CD14-positive monocyte (primary cell): ENCODE data around the gene SLC25A15. TPM values are rescaled to one million over a fixed set of nuclear protein-coding genes. Genes with fewer than 3 reads are reported as not detected.
"Not testable (repeated sequence)": the region's sequence is repeated elsewhere in the genome, so short reads cannot be mapped to it uniquely, and the experiment has no call there.

Experiments used
- DNase-seq, 3 donors: peaks; one replicate each; pipeline ENCODE4 v3.0.0-alpha.2; 2011 to 2022
- H2AFZ ChIP-seq: 2 replicates; pipeline ENCODE4 v1.6.0; 2012; ENCODE audit warnings: mild to moderate bottlenecking, low read depth, low read length, inconsistent platforms; ENCODE audit not compliant: insufficient read depth, poor library complexity, severe bottlenecking
- H3K27ac ChIP-seq, 2 donors: 1 replicate in 1 of 2; 2 replicates in 1 of 2; pipeline ENCODE4 v1.5.1; 2012 to 2013; ENCODE audit warnings: low read length in 2 of 2, control low read depth in 1 of 2, inconsistent platforms in 1 of 2, low read depth in 1 of 2, mild to moderate bottlenecking in 1 of 2
- H3K27me3 ChIP-seq, 2 donors: one replicate each; pipeline versions ENCODE4 v1.6.0 to v1.6.1; 2011 to 2013; ENCODE audit warnings: low read length in 2 of 2; ENCODE audit not compliant: control insufficient read depth in 2 of 2, insufficient read depth in 2 of 2
- H3K36me3 ChIP-seq, 2 donors: replicated peaks in 1 of 2; 1 replicate in 1 of 2; 2 replicates in 1 of 2; pipeline versions ENCODE4 v1.5.1 to v1.6.1; 2012 to 2013; ENCODE audit warnings: low read length in 2 of 2, control low read depth in 1 of 2, inconsistent platforms in 1 of 2, mild to moderate bottlenecking in 1 of 2; ENCODE audit not compliant: insufficient read depth in 2 of 2, control insufficient read depth in 1 of 2
- H3K4me1 ChIP-seq, 2 donors: 1 replicate in 1 of 2; 2 replicates in 1 of 2; pipeline versions ENCODE4 v1.5.1 to v1.6.1; 2012 to 2013; ENCODE audit warnings: low read length in 2 of 2, control low read depth in 1 of 2, inconsistent platforms in 1 of 2, mild to moderate bottlenecking in 1 of 2, moderate library complexity in 1 of 2; ENCODE audit not compliant: insufficient read depth in 2 of 2, control insufficient read depth in 1 of 2
- H3K4me2 ChIP-seq: replicated peaks from 2 replicates; pipeline ENCODE3; 2012; ENCODE audit warnings: low read length, moderate library complexity, mild to moderate bottlenecking; ENCODE audit not compliant: poor library complexity, severe bottlenecking; ENCODE audit errors: extremely low read depth
- H3K4me3 ChIP-seq, 3 experiments: fragments of 200-600 bp in 1 of 3; sonication (generic) in 1 of 3; replicated peaks in 1 of 3; 1 replicate in 2 of 3; 2 replicates in 1 of 3; pipeline ENCODE4 v1.5.1; 2011 to 2013; ENCODE audit warnings: low read length in 3 of 3, mild to moderate bottlenecking in 3 of 3, control low read depth in 2 of 3, low read depth in 2 of 3, inconsistent platforms in 1 of 3, moderate library complexity in 1 of 3
- H3K79me2 ChIP-seq: 2 replicates; pipeline ENCODE4 v1.6.0; 2012; ENCODE audit warnings: mild to moderate bottlenecking, control low read depth, inconsistent platforms, low read length, moderate library complexity; ENCODE audit not compliant: insufficient read depth
- H3K9ac ChIP-seq: 2 replicates; pipeline ENCODE4 v1.6.0; 2017; ENCODE audit warnings: low read length, mild to moderate bottlenecking; ENCODE audit not compliant: insufficient read depth, poor library complexity, severe bottlenecking
- H3K9me3 ChIP-seq, 2 donors: replicated peaks in 1 of 2; 1 replicate in 1 of 2; 2 replicates in 1 of 2; pipeline versions ENCODE4 v1.5.1 to v1.6.1; 2012 to 2013; ENCODE audit warnings: low read length in 2 of 2, control low read depth in 1 of 2; ENCODE audit not compliant: control insufficient read depth in 1 of 2, insufficient read depth in 1 of 2
- H4K20me1 ChIP-seq: 2 replicates; pipeline ENCODE4 v1.6.0; 2012; ENCODE audit warnings: mild to moderate bottlenecking, low read length, control low read depth, moderate library complexity; ENCODE audit not compliant: insufficient read depth
- H3K27ac Mint-ChIP-seq, 7 donors: one replicate each; pipeline ENCODE4 v1.8.0; 2020; ENCODE audit warnings: mild to moderate bottlenecking in 7 of 7, mixed read lengths in 7 of 7, moderate library complexity in 6 of 7, inconsistent platforms in 2 of 7
- H3K27me3 Mint-ChIP-seq, 3 donors: one replicate each; pipeline ENCODE4 v1.8.0; 2021 to 2022; ENCODE audit warnings: low read depth in 3 of 3, mild to moderate bottlenecking in 3 of 3, mixed read lengths in 3 of 3, moderate library complexity in 3 of 3, inconsistent platforms in 1 of 3
- H3K36me3 Mint-ChIP-seq, 2 donors: one replicate each; pipeline ENCODE4 v1.8.0; 2020; ENCODE audit warnings: mixed read lengths in 2 of 2, inconsistent platforms in 1 of 2, mild to moderate bottlenecking in 1 of 2
- H3K4me1 Mint-ChIP-seq: one replicate; pipeline ENCODE4 v1.8.0; 2020; ENCODE audit warnings: mild to moderate bottlenecking, mixed read lengths
- H3K4me3 Mint-ChIP-seq, 2 donors: one replicate each; pipeline ENCODE4 v1.8.0; 2020; ENCODE audit warnings: mild to moderate bottlenecking in 2 of 2, mixed read lengths in 2 of 2, moderate library complexity in 1 of 2
- H3K9me3 Mint-ChIP-seq, 7 donors: one replicate each; pipeline ENCODE4 v1.8.0; 2020 to 2022; ENCODE audit warnings: mixed read lengths in 7 of 7, mild to moderate bottlenecking in 6 of 7, moderate library complexity in 6 of 7, inconsistent platforms in 2 of 7
- WGBS: methylation state at CpG from one replicate; pipeline ENCODE4 v1.1.5; 2013; ENCODE audit warnings: missing lambda C conversion rate; ENCODE audit not compliant: insufficient coverage; 5-methylcytosine and 5-hydroxymethylcytosine counted together
- intact Hi-C, 2 donors: fragments of 100-400 bp; cut with micrococcal nuclease; formaldehyde crosslinking; loops; one replicate each; pipeline versions ENCODE4 v1.15.0 to v1.15.1; 2023
- polyA plus RNA-seq, 3 donors: library from polyadenylated mRNA; depleted of rRNA in 1 of 3; unstranded in 2 of 3; stranded (reverse) in 1 of 3; fragments of 300-500 nt in 2 of 3; fragments of >200 nt in 1 of 3; fragmentation: Illumina TruSeq in 2 of 3; gene quantifications; 1 replicate in 2 of 3; 2 replicates in 1 of 3; pipeline ENCODE4 v1.2.3, GENCODE V29; 2012 to 2021
- small RNA-seq: library from RNA; depleted of rRNA; stranded (forward); fragments of <200 nt; gene quantifications from one replicate; pipeline ENCODE3, GENCODE V24; 2012; ENCODE audit warnings: low read depth; ENCODE audit not compliant: insufficient read length

Gene SLC25A15
- polyA plus RNA-seq, 3 donors: 0.79 to 5.0 (median 1.0) TPM

DNA sequence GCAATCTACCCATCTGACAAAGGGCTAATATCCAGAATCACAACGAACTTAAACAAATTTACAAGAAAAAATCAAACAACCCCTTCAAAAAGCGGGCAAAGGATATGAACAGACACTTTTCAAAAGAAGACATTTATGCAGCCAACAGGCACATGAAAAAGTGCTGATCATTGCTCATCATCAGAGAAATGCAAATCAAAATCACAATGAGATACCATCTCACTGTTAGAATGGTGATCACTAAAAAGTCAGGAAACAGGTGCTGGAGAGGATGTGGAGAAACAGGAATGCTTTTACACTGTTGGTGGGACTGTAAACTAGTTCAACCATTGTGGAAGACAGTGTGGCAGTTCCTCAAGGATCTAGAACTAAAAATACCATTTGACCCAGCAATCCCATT lies 51.5 kb downstream of the SLC25A15 start:
- H2AFZ ChIP-seq, H3K27me3 Mint-ChIP-seq, H3K27ac ChIP-seq: not testable (repeated sequence)

More for the DNA sequence above, 51.5 kb downstream of the SLC25A15 start:
- H3K9me3 ChIP-seq, H3K4me2 ChIP-seq, H4K20me1 ChIP-seq, intact Hi-C loops, H3K27ac Mint-ChIP-seq, H3K4me3 ChIP-seq, H3K36me3 ChIP-seq, H3K9ac ChIP-seq, H3K36me3 Mint-ChIP-seq, H3K4me3 Mint-ChIP-seq, H3K27me3 ChIP-seq, H3K79me2 ChIP-seq, DNase-seq, H3K4me1 ChIP-seq: not testable (repeated sequence)
- 100% methylated on average over 1 of the region's 2 CpGs for WGBS
- Mint-ChIP-seq H3K4me1 (peaks cover 13% of the 10 kb centered on the region), H3K9me3 (peaks cover 0 to 11% (median 7%) of the 10 kb centered on the region in 7 donors)

Small RNA genes lying within 50 kb of the gene (small RNA-seq; reads per million reads assigned to genes)
- not detected for gene MIR621

Other genes starting within 250 kb of the SLC25A15 start
- 10 to 100 TPM in 1 of 3 donors, 1 to 10 TPM in 2; 3.1 to 11.3 (median 8.0) TPM for gene FOXO1, start 123.0 kb upstream of the SLC25A15 start, polyA plus RNA-seq
- 10 to 100 TPM in 2 of 3 donors, 1 to 10 TPM in 1; 9.5 to 11.4 (median 11.3) TPM for gene MRPS31, start 18.4 kb upstream of the SLC25A15 start, polyA plus RNA-seq
- 10 to 100 TPM; 63.1 to 83.3 (median 83.3) TPM for gene ELF1, start 229.7 kb downstream of the SLC25A15 start, polyA plus RNA-seq